ENCODE results near the gene PRPF19.

Gene PRPF19

DNA sequence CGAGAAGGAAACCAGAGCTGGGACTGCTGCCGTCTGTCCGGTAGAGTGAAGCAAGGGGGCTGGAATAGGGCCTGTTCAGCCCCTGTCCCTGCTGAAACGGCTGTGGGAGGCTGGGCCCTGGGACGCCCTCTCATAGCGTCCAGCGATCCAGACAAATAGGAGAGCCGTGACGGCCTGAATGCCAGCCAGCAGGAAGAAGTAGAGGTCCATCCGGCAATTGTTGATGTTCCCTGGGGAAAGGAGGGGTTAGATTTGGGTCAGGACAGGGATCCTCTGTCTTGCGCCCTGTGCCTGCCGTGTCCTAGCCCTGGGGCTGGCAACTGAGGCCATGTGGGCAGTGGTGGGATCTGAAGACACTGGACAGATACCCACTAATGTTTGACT lies 30.8 kb upstream of the PRPF19 start:
- DNase-seq: no peak

DNA sequence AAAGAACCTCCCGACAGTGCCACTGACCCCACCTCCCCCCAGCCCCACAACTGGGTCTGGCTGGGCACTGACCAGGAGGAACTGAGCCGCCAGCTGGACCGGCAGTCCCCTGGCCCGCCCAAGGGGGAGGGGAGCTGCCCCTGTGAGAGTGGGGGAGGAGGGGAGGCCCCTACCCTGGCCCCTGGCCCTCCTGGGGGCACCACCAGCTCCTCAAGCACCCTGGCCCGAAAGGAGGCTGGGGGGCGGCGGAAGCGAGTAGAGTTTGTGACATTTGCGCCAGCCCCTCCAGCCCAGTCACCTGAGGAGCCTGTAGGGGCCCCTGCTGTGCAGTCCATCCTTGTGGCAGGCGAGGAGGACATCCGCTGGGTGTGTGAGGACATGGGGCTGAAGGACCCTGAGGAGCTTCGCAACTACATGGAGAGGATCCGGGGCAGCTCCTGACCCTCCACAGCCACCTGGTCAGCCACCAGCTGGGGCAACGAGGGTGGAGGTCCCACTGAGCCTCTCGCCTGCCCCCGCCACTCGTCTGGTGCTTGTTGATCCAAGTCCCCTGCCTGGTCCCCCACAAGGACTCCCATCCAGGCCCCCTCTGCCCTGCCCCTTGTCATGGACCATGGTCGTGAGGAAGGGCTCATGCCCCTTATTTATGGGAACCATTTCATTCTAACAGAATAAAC lies 30.2 kb upstream of the PRPF19 start:
- no peak for DNase-seq

- no peak for DNase-seq
Measured at GRCh38 chr11:60935676-60936442, 29.5 kb upstream of the PRPF19 start.

DNA sequence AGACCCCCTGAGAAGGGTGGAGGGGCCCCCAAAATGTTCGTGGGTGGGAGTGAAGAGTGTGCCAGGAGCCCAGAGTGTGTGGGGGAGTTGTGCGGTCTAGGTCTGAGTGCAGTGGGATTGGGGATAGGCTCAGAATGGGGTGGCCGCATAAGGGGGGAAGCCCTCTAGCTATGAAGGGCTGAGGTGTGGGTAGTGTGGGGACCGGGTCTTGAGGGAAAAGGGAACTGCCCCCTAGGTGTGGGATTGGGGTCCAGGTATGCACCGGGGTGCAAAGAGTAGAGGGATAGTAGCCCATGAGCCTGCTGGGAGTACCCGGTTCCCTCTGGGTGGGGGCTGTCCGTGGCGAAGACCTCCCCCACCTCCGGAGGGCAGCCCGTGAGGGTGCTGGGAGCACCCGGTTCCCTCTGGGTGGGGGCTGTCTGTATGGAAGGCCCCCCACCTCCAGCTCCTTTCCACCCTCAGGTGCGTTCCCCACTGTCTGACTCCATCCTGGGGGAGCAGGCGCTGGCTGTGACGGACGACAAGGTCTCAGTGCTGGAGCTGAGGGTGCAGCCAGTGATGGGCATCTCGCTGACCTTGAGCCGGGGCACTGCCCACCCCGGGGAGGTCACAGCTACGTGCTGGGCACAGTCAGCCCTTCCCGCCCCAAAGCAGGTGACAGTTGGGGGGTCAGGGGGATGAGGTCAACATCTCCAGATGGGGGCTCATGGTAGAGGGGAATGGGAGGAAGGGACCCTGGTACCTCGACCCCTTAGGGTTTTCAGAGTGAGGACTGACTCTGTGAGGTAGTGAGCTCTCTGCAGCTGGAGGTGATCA lies 28.6 kb upstream of the PRPF19 start:
- DNase-seq: no peak

DNA sequence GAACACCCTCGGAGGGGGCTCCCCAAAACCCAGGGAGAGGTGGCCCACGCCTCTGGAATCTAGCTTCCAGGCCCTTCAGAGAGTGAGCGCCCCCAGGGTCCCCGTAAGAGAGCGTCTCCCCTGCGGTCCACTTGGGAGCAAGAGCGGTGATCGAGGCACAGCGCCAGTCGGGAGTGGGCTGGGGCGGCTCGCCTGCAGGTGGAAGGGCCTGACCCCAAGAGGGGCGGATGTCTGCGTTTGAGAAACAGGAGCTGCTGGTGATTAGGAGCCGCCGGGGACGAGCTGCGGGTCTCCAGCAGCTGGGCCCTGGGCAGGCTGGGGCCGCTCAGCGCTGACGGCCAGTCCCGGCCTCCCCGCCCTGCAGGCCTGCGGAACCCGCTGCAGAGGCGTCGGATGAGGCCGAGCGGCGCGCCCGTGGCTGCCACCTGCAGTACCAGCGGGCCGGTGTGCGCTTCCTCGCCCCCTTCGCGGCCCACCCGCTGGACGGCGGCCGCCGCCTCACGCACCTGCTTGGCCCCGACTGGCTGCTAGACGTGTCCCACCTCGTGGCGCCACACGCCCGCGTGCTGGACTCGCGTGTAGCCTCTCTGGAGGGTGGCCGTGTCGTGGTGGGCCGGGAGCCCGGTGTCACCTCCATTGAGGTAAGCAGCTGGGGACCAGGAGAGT lies 27.9 kb upstream of the PRPF19 start:
- DNase-seq: no peak

GRCh38 chr11:60933416-60934123 lies 27.2 kb upstream of the PRPF19 start:
- DNase-seq: no peak

DNA sequence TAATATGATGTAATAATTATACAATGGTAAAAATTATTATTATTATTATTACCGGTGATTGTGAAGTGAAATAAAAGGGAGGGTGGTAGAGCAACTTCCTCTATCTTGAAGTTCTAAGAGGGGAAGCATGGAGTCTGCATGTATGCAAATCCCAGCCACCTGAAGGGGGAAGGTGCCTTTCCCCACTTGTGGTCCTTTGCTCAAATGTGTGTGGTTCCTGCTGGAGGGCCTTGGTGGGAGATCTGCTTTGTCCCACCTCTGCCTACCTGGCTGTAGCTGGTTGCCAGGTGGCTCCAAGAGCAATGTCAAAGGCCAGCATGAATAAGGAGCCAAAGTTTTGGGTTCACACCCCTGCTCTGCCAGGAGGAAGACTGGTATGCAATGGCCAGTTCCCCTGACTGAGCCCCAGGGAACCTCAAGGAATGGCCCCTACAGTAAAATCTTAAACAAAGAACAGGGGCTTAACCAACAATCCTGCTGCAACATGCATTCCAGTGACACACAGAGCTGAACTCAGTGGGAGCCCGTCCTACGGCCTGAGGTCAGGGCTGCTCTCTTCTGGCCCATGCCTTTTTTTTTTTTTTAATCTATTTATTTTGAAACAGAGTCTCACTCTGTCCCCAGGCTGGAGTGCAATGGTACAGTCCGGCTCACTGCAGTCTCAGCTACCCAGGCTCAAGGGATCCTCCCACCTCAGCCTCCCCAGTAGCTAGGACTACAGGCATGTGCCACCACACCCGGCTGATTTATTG lies 26.4 kb upstream of the PRPF19 start:
- DNase-seq: no peak

- no peak for DNase-seq
Measured at GRCh38 chr11:60931917-60932316, 25.5 kb upstream of the PRPF19 start.

GRCh38 chr11:60930394-60930793 lies 24.0 kb upstream of the PRPF19 start:
- DNase-seq: no peak

DNA sequence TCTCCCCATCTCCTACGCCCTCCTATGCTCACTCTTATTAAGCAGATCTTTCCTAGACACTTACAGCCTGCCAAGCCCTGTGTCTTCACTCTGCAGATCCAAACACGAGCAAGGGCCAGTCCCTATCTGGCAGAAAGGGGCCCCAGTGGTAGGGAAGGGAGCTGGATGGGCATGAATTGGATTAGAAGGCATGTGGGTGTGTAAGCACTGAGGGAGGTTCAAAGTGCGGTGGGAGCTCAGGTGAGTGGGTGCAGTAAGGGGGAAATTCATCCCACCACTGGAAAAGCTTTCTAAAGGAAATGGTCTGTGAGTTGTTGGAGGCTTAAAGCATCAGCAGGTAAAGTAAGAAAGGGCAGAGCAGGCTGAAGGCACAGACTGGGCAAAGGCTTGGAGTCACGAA lies 23.4 kb upstream of the PRPF19 start:
- DNase-seq: no peak

GRCh38 chr11:60928563-60929001 lies 22.2 kb upstream of the PRPF19 start:
- no peak for DNase-seq

DNA sequence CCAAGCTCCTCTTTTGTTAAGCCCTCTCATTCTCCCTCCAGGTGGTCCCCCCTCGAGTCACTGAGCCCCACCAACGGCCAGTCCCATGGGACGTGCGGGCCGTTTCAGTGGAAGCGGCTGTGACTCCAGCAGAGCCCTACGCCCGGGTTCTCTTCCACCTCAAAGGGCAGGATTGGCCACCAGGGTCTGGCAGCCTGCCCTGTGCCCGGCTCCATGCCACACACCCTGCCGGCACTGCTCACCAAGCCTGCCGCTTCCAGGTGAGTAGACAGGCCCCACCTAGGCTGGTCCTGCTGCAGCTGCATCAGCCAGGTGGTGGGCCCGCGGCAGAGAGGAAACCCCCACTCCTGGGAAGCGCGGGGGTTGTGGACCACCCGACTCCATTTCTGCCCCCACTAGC lies 21.2 kb upstream of the PRPF19 start:
- no peak for DNase-seq

GRCh38 chr11:60927061-60927592 lies 20.7 kb upstream of the PRPF19 start:
- no peak for DNase-seq

GRCh38 chr11:60926500-60926899 lies 20.1 kb upstream of the PRPF19 start:
- no peak for DNase-seq

DNA sequence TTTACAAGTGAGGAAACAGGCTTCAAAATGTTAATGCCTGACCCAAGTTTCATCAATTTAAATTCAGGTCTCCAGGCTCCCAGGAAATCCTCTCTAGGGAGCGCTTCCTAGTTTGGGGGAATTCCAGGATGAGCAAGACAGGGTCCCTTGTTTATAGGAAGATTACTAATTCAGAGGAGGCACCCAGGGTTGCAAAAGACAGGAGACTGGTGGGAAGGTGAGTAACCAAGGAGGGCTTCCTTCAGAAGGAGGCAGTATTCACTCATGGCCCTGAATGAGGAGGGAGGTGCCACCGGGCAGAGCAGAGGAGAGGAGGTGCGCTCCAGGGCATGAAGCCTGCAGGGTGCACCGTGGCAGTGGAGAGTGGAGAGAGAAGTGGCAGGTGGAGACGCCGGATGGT lies 19.5 kb upstream of the PRPF19 start:
- DNase-seq: no peak

GRCh38 chr11:60924906-60925853 lies 18.8 kb upstream of the PRPF19 start:
- no peak for DNase-seq

- peak; percentile 81 for DNase-seq
Measured at GRCh38 chr11:60924110-60924905, 17.9 kb upstream of the PRPF19 start, which contains the start of gene TMEM132A. Gene TMEM132A (plus strand): TSS chr11:60924460. CDS start chr11:60924634, 174 bp downstream.

DNA sequence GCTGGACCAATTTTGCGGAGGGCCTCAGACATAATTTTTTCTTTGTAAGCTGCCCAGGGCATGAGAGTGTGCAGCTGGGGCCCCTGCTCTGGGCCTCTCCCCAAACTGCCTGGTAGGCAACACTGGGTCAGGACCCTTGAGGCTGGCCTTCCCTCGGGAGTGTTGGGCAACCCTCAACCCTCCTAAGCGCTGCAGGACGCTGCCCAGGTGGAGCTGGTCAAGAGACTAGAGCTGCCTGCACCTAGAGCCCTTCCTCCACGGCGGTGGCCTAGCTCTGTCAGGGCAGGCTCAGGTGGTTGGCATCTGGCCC lies 17.4 kb upstream of the PRPF19 start:
- no peak for DNase-seq

DNA sequence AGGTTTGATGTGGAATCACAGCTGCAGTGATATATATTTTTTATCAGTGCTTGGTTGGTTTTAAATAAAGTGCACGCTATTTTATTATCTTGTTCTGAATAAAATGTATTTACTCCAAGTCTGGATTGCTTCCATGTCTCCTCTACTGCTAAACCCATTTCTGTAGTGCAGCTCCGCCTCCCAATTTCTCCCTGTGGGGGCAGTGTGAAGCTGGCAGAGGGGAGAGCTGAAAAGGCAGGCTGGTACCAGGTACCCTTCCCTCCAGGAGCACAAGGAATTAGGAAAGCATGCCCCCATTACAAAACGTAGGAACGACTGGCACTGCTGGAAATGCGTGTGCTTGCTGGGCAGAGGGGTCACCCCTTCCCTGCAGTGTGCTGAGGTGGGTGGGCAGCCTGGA lies 16.9 kb upstream of the PRPF19 start:
- DNase-seq: no peak
